Inflammatory macrophage treated with lipopolysaccharide for 1 hour (primary cell): ENCODE measurements around the gene CLCA2.

Experiments
- DNase-seq, 2 donors: peaks; one replicate each; pipeline ENCODE4 v3.0.0-alpha.2; 2020 to 2022

CLCA2 gene

GRCh38 chr1:86429835-86430234 is 5.9 kb downstream of the CLCA2 start:
- peak; percentile 83 to 87 for DNase-seq

- DNase-seq: no peak
These were observed 6.4 kb downstream of the CLCA2 start for GRCh38 chr1:86430376-86430775.

GRCh38 chr1:86434059-86434458 is 10.1 kb downstream of the CLCA2 start:
- DNase-seq: no peak

- no peak for DNase-seq
These were observed 11.4 kb downstream of the CLCA2 start for GRCh38 chr1:86435327-86435726.

GRCh38 chr1:86436041-86436440 is 12.1 kb downstream of the CLCA2 start:
- DNase-seq: no peak

GRCh38 chr1:86441581-86441980 is 17.6 kb downstream of the CLCA2 start:
- no peak for DNase-seq

GRCh38 chr1:86441997-86442396 is 18.0 kb downstream of the CLCA2 start:
- no peak for DNase-seq

GRCh38 chr1:86445919-86446318 is 21.9 kb downstream of the CLCA2 start:
- DNase-seq: no peak

- no peak for DNase-seq
These were observed 23.3 kb downstream of the CLCA2 start for GRCh38 chr1:86447198-86447790.

- DNase-seq: no peak
These were observed 24.7 kb downstream of the CLCA2 start for GRCh38 chr1:86448670-86449069.

GRCh38 chr1:86449103-86449502 is 25.1 kb downstream of the CLCA2 start:
- no peak for DNase-seq

- DNase-seq: no peak
These were observed 26.9 kb downstream of the CLCA2 start for GRCh38 chr1:86450847-86451246.

- DNase-seq: no peak
These were observed 29.7 kb downstream of the CLCA2 start for GRCh38 chr1:86453664-86454063.

GRCh38 chr1:86455073-86455472 is 31.1 kb downstream of the CLCA2 start:
- DNase-seq: no peak

GRCh38 chr1:86460998-86461397 is 37.0 kb downstream of the CLCA2 start:
- DNase-seq: peak in 1 of 2 donors; percentile 12

GRCh38 chr1:86461482-86461881 is 37.5 kb downstream of the CLCA2 start:
- no peak for DNase-seq

GRCh38 chr1:86464819-86465218 is 40.8 kb downstream of the CLCA2 start:
- DNase-seq: no peak

- DNase-seq: no peak
These were observed 42.3 kb downstream of the CLCA2 start for GRCh38 chr1:86466109-86466844.

GRCh38 chr1:86466986-86467385 is 43.0 kb downstream of the CLCA2 start:
- no peak for DNase-seq

GRCh38 chr1:86468501-86468977 is 44.6 kb downstream of the CLCA2 start, which contains the start of gene CLCA1:
Gene CLCA1, plus strand, starts transcription at chr1:86468927. Its CDS starts 45 bp downstream, at chr1:86468972.
- no peak for DNase-seq

GRCh38 chr1:86470859-86471258 is 46.9 kb downstream of the CLCA2 start:
- no peak for DNase-seq

GRCh38 chr1:86471291-86471690 is 47.3 kb downstream of the CLCA2 start:
- no peak for DNase-seq

- DNase-seq: no peak
These were observed 48.2 kb downstream of the CLCA2 start for GRCh38 chr1:86472152-86472551.

- DNase-seq: no peak
These were observed 48.8 kb downstream of the CLCA2 start for GRCh38 chr1:86472767-86473166.

GRCh38 chr1:86477256-86477655 is 53.3 kb downstream of the CLCA2 start:
- no peak for DNase-seq
